Brain microvascular endothelial cell (primary cell): ENCODE measurements around the gene KAZN.

Source experiments
- DNase-seq: peaks from one replicate; pipeline ENCODE4 v3.0.0-alpha.2; 2020
- H3K27ac ChIP-seq: fragments of 250-450 bp; sonication (Bioruptor Pico); 2 replicates; pipeline ENCODE4 v1.5.1; 2020; ENCODE audit warnings: mild to moderate bottlenecking, moderate library complexity
- H3K27me3 ChIP-seq: fragments of 250-450 bp; sonication (Bioruptor Pico); replicated peaks from 2 replicates; pipeline ENCODE4 v1.5.1; 2020; ENCODE audit warnings: mild to moderate bottlenecking
- H3K36me3 ChIP-seq: fragments of 250-450 bp; sonication (Bioruptor Pico); replicated peaks from 2 replicates; pipeline ENCODE4 v1.5.1; 2020; ENCODE audit warnings: mild to moderate bottlenecking
- H3K4me3 ChIP-seq: 2 replicates; pipeline ENCODE4 v1.5.1; 2011; ENCODE audit warnings: low read depth, mild to moderate bottlenecking, control low read depth, low read length, moderate library complexity
- in situ Hi-C: cut with HindIII; loops from 2 replicates; pipeline ENCODE4 v1.10.0; 2017; ENCODE audit warnings: low sequenced_read_pairs, low pct_ligation_motif_present
- TF ChIP-seq, protein P1 (sequence below): IDR thresholded peaks from 2 replicates; pipeline ENCODE4 v1.5.1; 2011; ENCODE audit warnings: low read depth, mild to moderate bottlenecking, moderate library complexity, low read length, control low read depth, inconsistent platforms; ENCODE audit errors: missing control alignments

Gene KAZN

GRCh38 chr1:15075817-15076216, 477.3 kb downstream of the KAZN start:
- no peak overlapping the region for H3K27ac ChIP-seq
- TF ChIP-seq, protein P1, sequence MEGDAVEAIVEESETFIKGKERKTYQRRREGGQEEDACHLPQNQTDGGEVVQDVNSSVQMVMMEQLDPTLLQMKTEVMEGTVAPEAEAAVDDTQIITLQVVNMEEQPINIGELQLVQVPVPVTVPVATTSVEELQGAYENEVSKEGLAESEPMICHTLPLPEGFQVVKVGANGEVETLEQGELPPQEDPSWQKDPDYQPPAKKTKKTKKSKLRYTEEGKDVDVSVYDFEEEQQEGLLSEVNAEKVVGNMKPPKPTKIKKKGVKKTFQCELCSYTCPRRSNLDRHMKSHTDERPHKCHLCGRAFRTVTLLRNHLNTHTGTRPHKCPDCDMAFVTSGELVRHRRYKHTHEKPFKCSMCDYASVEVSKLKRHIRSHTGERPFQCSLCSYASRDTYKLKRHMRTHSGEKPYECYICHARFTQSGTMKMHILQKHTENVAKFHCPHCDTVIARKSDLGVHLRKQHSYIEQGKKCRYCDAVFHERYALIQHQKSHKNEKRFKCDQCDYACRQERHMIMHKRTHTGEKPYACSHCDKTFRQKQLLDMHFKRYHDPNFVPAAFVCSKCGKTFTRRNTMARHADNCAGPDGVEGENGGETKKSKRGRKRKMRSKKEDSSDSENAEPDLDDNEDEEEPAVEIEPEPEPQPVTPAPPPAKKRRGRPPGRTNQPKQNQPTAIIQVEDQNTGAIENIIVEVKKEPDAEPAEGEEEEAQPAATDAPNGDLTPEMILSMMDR = no peak
- no peaks in the 10 kb centered on the region for H3K36me3 ChIP-seq
- H3K27me3 ChIP-seq = no peaks in the 10 kb centered on the region
- no peak for DNase-seq
- no peak overlapping the region for H3K4me3 ChIP-seq
- in situ Hi-C loops = no loop called here

- no peak for DNase-seq
- in situ Hi-C loops = no loop called here
- no peaks in the 10 kb centered on the region for H3K36me3 ChIP-seq
- no peak overlapping the region for H3K4me3 ChIP-seq
- no peaks in the 10 kb centered on the region for H3K27me3 ChIP-seq
- TF ChIP-seq, protein P1 = no peak
- no peak overlapping the region for H3K27ac ChIP-seq
Observed at GRCh38 chr1:15076807-15077206, 478.3 kb downstream of the KAZN start.

GRCh38 chr1:15077384-15077783, 478.9 kb downstream of the KAZN start:
- H3K36me3 ChIP-seq = no peaks in the 10 kb centered on the region
- H3K27ac ChIP-seq = no peak overlapping the region
- TF ChIP-seq, protein P1 = no peak
- no peak for DNase-seq
- H3K4me3 ChIP-seq = no peak overlapping the region
- H3K27me3 ChIP-seq = no peaks in the 10 kb centered on the region
- in situ Hi-C loops = no loop called here

- TF ChIP-seq, protein P1 = no peak
- H3K27ac ChIP-seq = no peak overlapping the region
- H3K36me3 ChIP-seq = no peaks in the 10 kb centered on the region
- no peaks in the 10 kb centered on the region for H3K27me3 ChIP-seq
- no peak for DNase-seq
- no peak overlapping the region for H3K4me3 ChIP-seq
- in situ Hi-C loops = no loop called here
Observed at GRCh38 chr1:15080328-15081007, 482.0 kb downstream of the KAZN start.

DNA sequence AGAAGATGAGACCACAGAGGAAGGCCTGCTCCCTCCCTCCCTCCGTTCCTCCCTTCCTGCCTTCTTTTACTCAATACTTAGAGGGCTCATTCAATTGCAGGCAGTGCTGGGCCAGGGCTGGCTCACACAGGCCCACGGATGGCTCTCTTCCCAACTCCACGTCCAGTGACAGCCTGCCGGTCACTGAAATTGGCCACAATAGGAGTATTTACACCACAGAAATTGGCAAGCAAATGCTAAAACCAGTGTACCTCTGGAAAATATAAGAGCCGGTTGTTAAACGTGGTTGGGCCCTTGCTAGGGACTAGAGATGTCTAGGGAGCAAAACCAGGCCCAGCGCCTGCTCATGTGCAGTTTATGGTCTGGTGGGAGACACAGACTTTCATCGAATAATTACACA, 482.6 kb downstream of the KAZN start:
- in situ Hi-C loops = no loop called here
- Histone ChIP-seq H3K4me3 (no peak overlapping the region), H3K27ac (no peak overlapping the region), H3K27me3 (no peaks in the 10 kb centered on the region), H3K36me3 (no peaks in the 10 kb centered on the region)
- TF ChIP-seq, protein P1 = no peak
- DNase-seq = no peak

- TF ChIP-seq, protein P1 = no peak
- Histone ChIP-seq H3K27me3 (no peaks in the 10 kb centered on the region), H3K4me3 (no peak overlapping the region), H3K36me3 (no peaks in the 10 kb centered on the region), H3K27ac (no peak overlapping the region)
- DNase-seq = no peak
- in situ Hi-C loops = no loop called here
Observed at GRCh38 chr1:15083578-15083977, 485.1 kb downstream of the KAZN start.
